ENCODE data around the gene MUC5AC.
"Not testable (repeated sequence)": the region's sequence is repeated elsewhere in the genome, so short reads cannot be mapped to it uniquely, and the experiment has no call there.

Gene MUC5AC

DNA sequence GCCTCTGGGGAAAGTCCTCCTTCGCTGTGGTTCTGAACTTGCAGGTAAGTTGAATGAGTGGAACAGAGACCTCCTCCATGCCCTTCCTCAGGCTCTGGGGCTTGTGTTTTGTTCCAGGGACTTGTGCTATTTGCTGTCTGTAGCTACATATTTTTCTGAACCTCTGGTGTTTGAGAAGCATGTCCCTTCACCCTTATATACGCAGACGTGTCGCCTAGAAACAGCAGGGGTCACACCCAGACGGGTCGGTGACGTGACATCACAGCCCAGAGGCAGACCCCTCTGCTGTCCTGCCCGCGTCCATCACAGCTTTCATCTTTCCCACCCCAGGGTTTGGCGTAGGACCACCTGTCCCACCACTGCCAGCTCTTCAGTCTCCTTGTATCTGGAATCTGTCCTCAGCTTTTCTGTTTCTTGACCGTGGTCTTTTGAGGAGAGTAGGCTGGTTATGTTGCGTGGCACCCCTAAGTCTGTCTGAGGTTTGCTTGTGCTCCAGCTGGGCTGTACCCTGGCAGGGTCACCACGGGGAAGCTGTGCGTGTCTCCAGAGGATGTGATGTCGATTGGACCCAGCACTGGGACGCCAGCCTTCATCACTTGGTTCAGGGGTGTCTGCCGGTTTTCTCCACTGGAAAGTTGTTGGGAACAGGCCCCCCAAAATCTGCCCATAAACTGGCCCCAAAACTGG, 51.8 kb downstream of the MUC5AC start:
- no peak for DNase-seq

DNA sequence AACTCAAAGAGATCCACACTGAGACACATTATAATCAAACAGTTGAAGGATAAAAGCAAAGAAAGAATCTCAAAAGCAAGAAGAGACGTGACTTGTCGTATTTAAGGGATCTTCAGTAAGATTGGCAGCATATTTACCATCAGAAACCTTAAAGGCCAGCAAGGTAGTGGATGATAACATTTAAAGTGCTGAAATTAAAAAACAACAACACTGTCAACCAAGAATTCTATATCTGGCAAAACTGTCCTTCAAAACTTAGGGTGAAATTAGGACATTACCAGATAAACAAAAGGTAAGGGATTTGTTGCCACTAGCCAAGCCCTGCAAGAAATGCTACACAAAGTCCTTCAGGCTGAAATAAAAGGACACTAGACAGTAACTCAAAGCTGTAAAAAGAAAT, 54.1 kb downstream of the MUC5AC start:
- DNase-seq = no peak

DNA sequence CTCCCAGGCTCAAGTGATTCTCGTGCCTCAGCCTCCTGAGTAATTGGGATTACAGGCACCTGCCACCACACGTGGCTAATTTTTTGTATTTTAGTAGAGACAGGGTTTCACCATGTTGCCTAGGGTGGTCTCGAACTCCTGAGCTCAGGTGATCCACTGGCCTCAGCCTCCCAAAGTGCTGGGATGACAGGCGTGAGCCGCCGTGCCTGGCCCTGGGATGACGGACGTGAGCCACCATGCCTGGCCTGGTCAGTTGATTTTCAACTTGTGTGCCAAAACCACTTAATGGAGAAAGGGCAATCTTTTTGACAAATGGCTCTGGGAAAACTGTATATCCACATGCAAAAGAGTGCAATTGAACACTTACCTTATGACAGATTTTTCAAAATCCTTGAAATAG, 58.1 kb downstream of the MUC5AC start:
- DNase-seq = not testable (repeated sequence)

DNA sequence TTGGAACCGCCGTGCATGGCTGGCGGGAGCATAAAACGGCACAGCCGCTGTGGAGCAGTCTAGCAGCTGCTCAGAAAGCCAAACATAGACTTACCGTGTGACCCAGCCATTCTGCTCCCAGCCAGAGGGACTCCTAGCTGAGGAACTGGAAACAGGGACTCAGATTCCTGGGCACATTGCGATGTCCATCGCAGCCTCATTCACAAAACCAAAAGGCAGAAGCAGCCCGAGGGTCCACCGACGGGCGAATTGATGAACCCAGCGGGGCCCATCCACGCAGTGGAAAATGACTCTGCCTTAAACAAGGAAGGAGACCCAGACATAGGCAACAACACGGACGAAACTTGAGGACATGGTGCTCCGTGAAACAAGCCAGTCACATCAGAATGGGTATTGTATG, 59.4 kb downstream of the MUC5AC start:
- no peak for DNase-seq

DNA sequence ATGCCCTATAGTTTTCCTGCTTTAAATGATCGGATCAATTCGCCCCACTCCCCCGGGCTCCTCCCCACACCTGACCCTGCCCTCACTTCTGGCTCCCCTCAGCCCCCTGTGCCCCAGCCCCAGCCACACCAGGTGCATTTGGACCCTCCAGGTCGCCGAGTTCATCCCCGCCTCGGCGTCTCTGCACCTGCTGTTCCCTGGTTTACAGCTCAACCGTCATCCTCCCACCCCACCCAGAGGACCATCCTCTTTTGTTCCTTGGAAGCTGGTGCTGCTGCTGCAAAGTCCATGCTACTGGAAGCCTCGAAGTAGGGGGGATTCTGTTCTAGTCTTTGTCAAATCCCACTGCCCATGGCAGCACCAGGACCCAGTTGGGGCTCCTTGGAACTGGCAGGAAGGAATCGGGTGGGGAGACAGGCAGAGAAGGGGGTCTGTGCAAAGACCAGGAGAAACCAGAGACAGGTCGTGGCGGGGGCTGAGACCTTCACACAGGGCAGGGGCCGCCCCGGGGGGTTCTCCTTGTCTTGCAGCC, 60.6 kb downstream of the MUC5AC start:
- DNase-seq = no peak

DNA sequence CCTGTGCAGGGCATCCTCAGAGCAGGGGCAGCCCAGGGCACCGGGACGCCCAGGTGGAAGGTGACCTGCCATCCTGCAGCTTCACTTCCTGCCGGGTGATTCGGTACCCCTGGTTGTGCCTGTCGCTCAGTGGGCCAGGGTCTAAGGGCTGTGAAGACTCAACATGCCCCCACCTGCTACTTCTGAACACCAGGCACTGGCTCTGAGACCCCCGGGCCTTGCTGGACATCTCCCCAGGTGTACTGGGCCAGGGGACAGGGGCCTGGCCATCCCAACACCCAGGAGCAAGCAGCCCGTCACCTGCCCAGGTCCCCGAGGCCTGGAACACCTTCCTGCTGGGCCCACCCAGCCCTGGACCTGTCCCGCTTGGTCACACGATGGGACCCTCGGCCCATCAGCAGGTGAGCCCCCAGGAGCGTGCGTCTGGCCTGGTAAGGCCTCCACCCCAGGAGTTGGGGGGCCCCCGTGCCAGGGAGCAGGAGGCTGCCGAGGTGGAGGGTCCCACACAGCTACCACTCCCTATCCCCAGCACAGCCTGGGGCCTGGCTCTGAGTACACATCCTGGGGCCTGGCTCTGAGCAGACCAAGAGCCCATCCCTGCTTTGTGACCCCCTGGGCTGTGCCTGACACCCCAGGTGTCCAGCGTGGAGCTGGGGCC, 61.2 kb downstream of the MUC5AC start:
- DNase-seq = no peak

DNA sequence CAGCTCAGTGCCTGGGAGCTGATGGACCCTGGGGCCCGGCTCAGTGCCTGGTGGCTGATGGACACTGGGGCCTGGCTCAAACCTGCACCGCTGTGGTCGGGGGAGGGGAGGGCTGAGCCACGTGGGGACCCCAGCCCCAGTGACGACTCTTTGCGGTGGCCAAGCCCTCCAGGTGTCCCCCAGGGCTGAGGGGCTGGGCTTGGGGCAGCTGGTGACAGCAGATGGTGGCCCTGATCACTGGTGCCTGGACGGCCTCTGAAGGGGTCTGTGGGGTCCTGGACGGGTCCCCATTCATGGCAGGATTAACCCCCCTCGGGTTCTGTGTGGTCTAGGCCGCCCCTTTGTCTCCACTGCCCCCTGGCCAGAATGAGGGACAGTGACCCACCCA, 61.7 kb downstream of the MUC5AC start:
- no peak for DNase-seq

DNA sequence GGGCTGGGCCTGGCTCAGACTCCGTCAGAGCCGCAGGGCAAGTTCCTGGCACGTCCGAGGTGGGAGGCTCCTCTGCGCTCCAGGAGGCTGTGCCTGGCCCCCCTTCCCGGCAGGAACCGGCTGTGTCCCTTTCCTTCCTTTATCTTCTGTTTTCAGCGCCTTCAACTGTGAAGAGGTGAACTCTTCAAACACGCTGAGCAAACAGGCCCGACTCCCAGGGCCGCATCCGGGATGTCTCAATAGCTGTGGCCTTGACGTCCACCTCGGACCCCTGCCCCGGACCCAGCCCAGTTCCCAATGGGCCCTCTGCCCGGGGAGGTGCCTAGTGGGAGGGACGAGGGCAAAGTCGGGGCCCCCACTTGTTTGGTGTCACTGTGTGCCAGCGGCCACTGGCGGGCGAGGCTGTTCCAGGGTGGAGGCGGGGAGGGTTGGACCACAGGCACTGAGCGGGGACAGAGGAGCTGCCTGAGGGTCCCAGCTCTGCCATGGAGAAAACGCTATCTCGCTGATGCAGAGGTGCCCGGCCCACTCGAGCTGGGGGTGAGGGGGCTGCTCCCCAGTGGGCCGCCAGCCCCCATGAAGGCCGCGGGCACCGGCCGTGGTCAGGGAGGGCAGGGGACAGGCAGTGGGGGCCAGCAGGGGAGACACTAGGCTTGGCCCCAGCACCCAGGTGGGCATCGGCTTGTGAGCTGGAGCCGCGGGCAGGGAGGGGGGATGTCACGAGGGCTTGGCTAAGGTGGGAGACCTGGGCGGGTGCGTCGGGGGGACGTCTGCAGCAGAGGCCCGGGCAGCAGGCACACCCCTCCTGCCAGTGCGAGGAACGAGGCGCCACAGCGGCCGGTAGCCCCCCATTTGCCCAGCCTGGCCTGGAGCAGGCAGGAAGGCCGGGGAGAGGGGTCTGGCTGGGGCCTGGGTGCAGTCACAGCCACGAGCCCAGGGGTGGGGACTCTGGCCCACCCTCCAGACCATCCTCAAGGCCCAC, 62.4 kb downstream of the MUC5AC start:
- no peak for DNase-seq

DNA sequence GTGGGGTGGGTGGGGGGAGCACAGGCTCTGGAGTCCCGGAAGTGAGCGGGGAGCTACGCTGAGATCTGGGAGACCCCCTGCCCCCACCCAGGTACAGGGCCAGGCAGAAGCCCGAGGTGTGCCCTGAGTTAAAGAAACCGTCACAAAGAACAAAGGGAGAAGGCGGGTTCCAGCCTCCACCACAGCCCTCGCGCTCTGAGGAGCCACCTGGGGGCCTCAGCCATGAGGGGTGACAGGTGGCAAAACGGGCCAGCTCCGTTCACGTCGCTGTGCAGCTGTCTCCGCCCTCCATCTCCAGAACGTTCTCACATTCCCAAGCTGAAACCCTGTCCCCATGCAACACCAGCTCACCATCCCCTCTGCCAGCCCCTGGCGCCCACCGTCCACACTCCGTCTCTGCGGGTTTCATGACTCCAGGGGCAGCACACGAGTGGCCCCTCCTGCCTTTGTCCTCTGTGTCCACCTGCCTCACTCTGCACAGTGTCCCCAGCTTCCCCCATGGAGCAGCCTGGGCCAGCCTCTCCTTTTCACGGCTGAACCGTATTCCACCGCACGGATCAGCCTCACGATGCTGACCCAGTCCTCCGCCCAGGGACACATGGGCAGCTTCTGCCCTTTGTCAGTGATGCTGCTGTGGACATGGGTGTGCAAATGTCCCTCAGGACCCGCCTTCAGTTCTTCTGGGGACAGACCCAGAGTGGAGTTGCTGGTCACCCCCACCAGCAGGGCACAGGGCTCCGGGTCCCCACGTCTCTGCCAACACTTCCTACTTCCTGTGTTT, 63.4 kb downstream of the MUC5AC start:
- DNase-seq = no peak

DNA sequence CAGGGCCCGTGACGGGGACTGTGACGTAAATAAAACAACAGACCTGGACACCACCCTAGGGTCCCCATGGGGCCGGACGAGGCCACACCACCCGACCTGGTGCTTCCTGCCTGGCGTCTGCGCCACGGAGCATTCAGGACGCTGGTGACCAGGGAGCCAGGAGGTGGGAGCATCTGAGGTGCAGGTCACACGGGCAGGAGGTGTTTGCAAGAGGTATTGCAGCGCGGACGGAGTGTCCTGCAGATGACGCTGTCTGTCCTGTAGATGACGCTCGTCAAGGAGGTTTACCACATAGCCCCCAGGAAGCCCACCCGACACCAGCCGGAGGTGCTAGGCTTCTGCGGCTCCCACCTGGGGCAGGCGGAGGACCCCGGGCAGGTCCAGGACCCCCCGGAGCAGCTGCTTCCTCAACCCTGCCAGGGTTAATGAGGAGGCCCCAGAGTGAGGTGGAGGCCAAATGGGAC, 64.1 kb downstream of the MUC5AC start:
- DNase-seq = no peak

DNA sequence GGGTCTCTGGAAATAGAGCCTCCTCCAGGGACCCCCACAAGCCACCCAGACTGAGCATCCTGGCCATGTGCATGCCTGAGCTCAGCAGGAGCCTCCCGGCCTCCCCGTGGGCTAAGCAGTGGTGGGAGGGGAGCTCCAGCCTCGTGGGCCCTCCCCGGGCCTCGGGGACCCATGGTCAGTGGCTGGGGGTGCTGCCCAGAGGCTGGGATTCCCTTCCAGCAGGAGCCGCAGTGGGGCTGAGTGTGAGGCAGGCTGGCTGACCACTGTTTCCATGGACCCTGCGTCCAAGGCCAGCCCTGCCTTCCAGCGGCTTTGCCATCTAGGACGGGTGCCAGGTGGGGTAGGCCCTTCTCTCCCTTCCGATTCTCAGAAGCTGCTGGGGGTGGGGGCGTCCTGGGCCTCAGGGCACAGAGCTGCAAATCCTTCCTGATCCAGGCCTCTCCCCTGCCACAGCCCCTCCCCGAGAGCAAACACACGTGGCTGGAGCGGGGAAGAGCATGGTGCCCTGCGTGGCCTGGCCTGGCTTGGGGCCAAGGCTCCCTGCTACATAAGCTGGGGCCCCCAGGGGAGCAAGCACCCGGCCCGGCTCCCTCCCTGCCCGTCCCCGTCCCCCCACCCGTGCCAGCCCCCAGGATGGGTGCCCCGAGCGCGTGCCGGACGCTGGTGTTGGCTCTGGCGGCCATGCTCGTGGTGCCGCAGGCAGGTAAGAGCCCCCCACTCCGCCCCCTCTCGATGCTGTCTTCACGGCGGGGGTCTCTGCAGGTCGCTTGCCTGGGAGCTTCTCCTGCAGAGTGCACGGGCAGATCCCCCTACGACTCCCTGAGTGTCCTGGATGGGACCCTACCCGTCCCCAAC, 65.0 kb downstream of the MUC5AC start, which contains the start of gene MUC5B:
TSS of gene MUC5B (plus strand) at position 576 of the 855 bp plus-strand sequence. CDS start at position 634, 58 bp downstream.
- DNase-seq = no peak

DNA sequence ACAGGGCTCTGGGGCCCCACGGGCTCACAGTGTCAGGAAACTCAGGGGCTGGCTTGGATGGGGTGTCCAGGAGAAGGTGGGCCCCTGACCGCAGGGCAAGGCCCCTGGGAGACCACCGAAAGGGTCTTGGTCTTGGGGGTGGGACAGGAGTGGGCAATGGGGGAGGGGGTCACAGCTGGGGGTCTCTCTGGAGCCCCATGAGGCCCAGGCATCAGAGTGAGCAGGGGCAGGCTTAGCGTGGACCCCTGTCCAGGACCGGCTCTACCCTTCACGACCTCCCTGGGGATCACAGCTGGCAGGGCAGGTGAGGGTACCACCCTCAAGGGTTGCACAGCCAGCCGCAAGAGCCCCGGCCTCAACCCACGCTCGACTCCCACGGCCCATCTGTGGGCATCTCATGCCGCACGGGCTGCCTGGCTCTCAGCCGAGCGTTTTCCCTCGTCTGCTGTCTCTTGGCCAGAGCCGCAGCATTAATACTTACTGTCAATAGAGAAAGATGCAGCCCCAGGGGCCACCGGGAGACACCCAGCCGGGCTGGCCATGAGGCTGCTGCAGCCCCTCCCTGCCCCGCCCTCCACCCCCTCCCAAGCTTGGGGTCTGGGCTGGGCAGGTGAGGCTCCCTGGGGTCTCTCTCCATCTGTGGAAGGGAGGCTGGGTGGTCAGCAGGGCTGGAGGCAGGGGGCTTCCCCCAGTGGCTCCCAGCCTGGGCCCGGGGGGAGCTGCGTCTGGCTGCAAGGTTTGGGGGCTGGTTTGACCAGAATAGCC, 65.8 kb downstream of the MUC5AC start:
- no peak for DNase-seq

DNA sequence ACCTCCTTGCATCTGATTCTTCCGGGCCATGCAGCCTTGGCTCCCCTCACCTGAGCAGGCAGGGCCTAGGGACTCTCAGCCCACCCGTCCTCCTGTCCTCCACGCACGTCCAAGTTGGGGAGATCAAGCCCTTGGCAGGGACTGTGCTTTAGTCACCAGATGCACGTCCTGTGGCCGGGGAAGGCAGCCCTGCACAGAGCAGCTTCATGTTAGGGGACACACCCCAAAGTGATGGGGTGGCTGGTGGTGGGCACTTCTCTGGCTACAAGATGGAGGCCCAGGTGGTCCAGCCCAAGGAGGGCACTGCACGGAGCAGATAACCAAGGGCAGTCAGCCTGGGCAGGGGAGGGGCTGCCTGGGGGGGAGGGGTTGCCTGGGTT, 66.3 kb downstream of the MUC5AC start:
- no peak for DNase-seq

DNA sequence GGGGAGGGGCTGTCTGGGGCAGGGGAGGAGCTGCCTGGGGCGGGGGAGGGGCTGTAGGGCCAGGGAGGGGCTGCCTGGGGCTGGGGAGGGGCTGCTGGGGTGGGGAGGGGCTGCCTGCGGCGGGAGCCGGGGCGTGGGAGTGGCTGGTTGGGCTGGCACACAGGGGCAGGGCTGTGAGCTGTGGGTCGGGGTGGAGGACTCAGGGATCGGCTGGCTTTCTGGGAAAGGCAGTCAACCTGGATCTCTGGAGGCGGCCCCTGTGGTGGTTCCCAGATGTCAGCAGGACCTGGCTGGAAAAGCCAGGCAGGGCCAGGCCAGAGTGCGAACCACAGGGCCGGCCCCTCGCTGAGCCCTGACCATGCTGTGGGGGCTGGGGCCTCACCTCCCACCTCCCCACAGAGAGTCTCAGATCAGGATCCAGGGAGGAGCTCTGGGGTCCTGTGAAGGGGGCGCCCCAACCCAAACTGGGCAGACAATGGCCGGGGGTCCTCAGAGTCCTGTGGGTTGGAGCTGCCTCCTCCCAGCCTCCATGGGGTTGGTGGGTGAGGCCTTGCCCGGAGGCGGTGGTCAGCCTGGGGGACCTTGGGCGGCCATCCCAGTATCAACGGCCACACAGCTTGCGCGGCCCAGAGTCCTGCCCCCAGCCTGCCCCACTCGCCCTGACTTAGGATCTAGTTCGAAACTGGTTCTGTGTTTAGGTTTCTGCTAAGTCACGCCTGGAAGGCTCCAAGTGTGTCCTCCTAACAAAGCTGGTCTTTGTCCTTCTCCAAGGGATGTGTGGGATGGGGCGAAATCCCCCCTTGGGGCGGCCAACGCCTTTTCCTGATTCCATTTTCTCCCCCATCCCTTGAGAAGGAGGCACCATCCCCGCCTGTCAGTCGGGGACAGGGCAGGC, 67.0 kb downstream of the MUC5AC start:
- DNase-seq = no peak

DNA sequence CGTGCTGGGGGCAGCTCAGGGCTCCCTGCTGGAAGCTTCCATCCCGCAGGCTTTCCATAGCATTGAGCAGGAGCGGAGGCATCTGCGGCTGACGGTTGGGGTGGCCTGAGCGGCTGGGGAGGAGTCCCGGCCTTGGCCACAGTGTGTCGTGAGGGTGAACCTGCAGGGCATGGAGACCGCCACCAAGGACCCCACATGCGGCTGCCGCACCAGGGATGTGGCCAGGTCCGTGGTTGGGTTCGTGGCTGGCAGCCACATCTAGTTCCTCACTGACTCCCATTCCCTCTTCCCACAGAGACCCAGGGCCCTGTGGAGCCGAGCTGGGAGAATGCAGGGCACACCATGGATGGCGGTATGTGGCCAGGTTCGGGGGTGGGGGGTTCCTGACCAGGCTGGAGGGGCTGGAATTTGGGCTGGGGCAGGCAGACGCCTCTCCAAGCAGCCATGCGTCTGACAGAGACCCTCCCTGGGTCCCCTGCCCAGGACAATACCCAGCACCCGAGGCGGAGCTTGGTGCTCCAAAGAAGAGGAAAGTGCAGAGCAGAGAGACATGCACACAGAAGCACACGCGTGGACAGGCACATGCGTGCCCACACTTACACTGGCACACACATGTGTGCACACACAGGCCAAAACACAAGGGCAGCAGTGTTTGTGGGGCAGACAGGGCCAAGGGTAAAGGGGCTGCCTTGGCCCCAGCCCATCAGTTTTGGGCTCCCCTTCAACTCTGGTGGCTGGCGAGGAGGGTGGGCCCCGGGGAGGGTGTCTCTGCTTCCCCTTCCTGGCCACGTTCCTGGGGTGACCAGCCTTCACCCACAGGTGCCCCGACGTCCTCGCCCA, 67.9 kb downstream of the MUC5AC start:
- no peak for DNase-seq

DNA sequence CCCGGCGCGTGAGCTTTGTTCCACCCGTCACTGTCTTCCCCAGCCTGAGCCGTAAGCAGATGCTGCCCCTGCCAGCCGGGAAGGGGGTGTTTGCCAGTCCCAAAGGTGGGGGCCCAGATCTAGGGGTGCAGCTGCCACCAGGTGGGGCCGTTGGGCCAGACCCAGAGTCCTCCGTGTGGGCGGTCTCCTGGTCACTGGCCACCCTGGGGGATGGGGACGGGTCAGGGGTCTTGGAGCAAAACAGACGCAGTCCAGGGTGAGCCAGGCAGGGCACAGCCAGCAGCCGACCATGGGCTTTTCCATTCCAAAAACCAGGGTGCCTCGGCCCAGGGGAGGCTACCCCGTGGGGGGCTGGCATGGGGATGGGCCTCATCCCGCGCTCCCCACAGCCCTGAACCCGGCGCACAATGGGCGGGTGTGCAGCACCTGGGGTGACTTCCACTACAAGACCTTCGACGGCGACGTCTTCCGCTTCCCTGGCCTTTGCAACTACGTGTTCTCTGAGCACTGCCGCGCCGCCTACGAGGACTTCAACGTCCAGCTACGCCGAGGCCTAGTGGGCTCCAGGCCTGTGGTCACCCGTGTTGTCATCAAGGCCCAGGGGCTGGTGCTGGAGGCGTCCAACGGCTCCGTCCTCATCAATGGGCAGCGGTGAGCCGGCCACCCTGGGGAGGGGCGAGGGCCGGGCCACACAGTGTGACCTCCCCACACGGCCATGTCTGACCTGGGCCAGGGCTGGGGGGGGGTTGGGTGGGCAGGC, 68.7 kb downstream of the MUC5AC start:
- no peak for DNase-seq

DNA sequence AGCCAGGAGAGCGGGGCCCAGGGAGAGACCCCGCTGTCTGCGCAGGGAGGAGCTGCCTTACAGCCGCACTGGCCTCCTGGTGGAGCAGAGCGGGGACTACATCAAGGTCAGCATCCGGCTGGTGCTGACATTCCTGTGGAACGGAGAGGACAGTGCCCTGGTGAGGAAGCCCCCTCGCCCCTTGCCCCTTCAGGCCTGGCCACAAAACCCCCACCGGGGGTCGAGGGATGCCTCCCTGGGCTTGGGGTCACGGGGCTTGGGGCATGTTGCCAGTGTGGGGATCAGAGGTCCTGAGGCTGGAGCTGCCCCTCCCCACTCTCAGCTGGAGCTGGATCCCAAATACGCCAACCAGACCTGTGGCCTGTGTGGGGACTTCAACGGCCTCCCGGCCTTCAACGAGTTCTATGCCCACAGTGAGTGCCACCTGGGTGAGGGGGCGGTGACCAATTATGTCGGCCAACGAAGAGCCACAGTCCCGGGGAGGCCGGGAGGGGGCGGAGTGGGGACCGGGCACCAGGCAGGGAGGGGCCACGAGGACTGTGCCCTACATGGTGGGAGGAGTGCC, 69.3 kb downstream of the MUC5AC start:
- DNase-seq = no peak
